ACC112 (cell line): ENCODE measurements around the gene OR2A12.

Experiments
- H2AFZ ChIP-seq: fragments of 200-600 bp; sonication (generic); one replicate; pipeline ENCODE4 v1.6.0; 2017; ENCODE audit warnings: antibody characterized with exemption, low read length; ENCODE audit not compliant: unreplicated experiment
- H3K27ac ChIP-seq: fragments of 200-600 bp; sonication (generic); 2 replicates; pipeline ENCODE4 v1.5.1; 2014; ENCODE audit warnings: low read depth, mild to moderate bottlenecking, antibody characterized with exemption, low read length, moderate library complexity
- H3K27me3 ChIP-seq: fragments of 200-600 bp; sonication (generic); 2 replicates; pipeline ENCODE4 v1.6.1; 2014; ENCODE audit warnings: mild to moderate bottlenecking, antibody characterized with exemption, low read length, moderate library complexity, mixed read lengths; ENCODE audit not compliant: insufficient read depth
- H3K36me3 ChIP-seq: fragments of 200-600 bp; sonication (generic); 2 replicates; pipeline ENCODE4 v1.6.1; 2016; ENCODE audit warnings: mild to moderate bottlenecking, antibody characterized with exemption, low read length, moderate library complexity, mixed read lengths; ENCODE audit not compliant: insufficient read depth
- H3K4me1 ChIP-seq: fragments of 200-600 bp; sonication (generic); one replicate; pipeline ENCODE4 v1.6.1; 2016; ENCODE audit warnings: low read length, mixed read lengths; ENCODE audit not compliant: insufficient read depth, unreplicated experiment, control insufficient read depth
- H3K4me3 ChIP-seq: fragments of 200-600 bp; sonication (generic); 2 replicates; pipeline ENCODE4 v1.5.1; 2014; ENCODE audit warnings: mild to moderate bottlenecking, low read depth, low read length
- H3K79me2 ChIP-seq: fragments of 200-600 bp; sonication (generic); one replicate; pipeline ENCODE4 v1.6.0; 2016; ENCODE audit warnings: low read length; ENCODE audit not compliant: control insufficient read depth, unreplicated experiment, insufficient read depth

Gene OR2A12

DNA sequence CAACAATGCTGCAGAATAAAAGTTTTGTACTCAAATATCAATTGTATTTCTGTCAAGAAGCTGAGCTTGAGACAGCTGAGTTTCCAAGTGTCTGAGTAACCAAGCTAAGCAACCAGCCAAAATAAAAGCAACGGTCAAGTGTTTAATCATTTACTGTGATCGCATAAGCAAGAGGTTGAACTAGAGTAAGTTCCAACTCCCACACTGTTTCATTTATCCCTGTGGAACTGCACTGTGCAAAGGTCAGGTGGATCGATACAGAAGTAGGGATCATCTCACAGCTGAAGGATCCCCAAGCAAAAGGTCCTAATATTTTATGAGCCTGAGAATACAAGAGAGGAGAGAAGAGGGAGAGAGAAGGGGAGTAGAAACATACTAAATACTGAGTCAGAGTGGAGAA is 58.3 kb downstream of the OR2A12 start:
- no peaks in the 10 kb centered on the region for H3K36me3 ChIP-seq
- no peaks in the 10 kb centered on the region for H3K79me2 ChIP-seq
- H2AFZ ChIP-seq = no peak overlapping the region
- no peak overlapping the region for H3K27ac ChIP-seq
- H3K4me1 ChIP-seq = no peaks in the 10 kb centered on the region
- no peak overlapping the region for H3K4me3 ChIP-seq
- no peaks in the 10 kb centered on the region for H3K27me3 ChIP-seq

DNA sequence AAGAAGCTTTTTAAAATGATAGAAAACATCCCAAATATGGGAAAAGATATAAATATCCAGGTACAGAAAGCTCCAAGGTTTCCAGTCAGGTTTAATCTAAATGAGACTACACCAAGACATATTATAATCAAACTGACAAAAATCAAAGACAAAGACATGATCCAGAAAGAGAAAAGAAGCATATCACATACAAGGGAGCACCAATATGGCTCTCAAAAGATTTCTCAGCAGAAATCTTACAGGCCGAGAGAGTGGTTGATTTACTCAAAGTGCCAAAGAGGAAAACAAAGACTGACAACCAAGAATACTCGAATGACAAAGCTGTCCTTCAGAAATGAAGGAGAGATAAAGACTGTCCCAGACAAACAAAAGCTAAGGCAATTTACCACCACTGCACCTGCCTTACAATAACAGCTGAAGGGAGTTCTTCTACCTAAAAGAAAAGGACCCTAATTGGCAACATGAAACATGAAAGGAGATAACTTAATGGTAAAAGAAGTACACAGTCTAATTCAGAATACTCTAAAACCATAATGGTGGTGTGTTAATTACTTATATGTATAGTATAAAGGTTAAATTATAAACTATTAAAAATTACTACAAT is 62.2 kb downstream of the OR2A12 start:
- Histone ChIP-seq H3K79me2 (no peaks in the 10 kb centered on the region), H3K4me3 (no peak overlapping the region), H2AFZ (no peak overlapping the region), H3K27ac (no peak overlapping the region), H3K4me1 (no peaks in the 10 kb centered on the region), H3K36me3 (no peaks in the 10 kb centered on the region), H3K27me3 (0 out of 2 replicates have a peak, but pooled peaks cover 5% of the 10 kb centered on the region)
